HG03039 (cell line): Measurements from ENCODE around the gene THRB.

Source experiments
- ATAC-seq: cut with Tn5 transposase; IDR thresholded peaks from one replicate; pipeline ENCODE4 v1.9.1; 2021; ENCODE audit warnings: mild to moderate bottlenecking, moderate library complexity; ENCODE audit not compliant: unreplicated experiment

THRB gene

DNA sequence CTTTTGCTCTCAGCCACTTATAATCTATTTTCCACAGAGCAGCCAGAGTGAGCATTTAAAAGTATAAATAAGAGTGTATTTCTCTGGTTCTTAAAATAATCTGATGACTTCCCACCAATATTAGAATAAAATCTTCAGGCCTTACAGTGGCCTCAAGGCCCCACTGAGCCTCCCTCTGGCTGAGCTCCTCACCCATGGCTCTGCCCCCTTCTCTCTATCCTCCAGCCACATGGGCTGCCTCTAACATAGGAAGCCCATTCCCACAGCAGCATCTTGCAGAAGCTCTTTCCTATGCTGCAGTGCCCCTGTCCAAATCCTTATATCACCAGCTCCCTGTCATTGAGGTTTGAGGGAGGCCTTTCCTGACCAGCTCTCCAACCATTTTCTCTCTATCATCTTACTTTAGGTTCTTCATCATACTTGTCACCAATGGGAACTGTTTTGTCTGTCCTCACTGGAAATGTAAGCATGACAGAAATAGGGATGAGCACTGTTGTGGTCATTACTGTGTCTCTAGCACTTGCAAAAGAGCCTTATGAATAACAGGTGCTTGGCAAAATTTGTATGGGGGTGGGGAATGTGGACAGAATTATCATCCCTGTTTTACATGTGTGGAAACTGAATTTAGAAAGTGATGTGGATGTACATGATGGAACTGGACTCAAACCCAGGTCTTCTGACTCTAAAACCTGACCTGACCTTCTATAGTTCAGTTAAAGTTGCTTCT lies 299.0 kb downstream of the THRB start:
- no peak for ATAC-seq

DNA sequence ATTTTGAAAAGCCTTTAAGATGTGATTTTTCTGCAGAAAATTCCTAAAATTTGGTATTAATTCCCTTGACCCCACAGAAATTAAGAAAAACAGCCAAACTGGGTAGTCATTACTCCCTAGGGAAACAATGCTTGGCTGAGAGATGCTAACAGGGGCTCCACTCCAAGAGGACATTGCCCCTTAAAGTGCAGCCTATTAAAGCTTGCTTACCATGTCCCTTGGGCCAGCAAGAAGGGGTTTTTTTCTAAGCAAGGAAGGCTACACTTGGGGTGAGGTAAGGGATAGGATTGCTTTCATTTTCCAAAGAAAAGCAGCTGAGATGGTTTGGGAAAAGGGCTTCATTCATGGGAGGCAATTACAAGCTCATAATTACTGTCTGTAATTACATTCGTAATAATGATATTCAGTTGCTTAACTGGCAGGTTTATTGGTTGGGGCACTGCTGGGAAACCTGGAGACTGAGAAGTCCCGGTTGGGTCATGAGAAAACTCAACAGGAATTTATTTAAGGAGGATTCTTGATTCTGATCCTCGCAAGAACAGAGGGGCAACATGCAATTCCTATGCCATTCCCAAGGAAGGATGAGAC lies 302.1 kb downstream of the THRB start:
- ATAC-seq, result no peak

DNA sequence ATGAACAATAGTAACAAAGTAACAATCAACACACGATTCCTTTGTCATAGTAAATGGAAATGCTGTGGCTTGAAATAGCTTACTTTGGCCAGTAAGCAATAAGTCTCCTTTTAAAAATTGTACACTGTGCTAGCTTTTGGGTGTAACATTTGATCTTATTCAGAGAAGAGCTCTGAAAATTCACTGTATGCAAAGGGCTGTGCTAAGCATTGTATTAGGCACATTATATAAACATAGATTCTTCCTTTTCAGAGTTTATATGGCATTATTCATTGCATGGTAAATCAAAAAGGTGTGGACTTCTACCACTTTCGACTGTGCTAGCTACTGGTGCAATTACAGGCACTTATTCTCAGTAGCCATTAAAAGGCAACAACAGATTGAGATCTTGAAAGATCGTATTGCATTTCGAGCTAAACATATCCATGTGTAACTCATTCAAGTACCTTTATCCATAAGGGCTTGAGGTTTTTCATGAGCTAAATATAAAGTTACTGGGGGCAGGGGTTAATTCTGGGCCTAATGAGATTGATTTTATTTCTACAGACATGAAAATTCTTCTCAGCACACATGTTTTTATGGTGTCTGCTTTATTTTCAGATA lies 302.7 kb downstream of the THRB start:
- ATAC-seq, result no peak

DNA sequence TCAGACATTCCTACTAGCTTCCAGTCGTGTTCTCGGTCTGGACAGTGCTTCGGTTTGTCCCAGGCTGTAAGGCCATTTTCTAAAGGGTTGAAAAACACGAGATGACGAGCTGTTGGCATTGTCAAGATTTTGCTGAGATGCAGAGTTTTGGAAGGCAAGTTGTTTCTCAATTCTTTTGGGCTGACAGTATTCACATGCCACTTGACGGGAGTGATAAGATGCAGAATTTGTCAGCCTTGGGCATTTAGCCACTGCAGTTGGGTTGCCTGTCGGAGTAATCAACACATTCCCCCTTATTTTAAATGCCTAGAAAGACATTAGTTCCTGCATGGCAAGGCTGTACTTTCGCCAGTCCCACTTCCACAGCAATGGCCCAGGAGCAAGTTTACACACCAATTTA lies 304.4 kb downstream of the THRB start:
- ATAC-seq, result no peak

DNA sequence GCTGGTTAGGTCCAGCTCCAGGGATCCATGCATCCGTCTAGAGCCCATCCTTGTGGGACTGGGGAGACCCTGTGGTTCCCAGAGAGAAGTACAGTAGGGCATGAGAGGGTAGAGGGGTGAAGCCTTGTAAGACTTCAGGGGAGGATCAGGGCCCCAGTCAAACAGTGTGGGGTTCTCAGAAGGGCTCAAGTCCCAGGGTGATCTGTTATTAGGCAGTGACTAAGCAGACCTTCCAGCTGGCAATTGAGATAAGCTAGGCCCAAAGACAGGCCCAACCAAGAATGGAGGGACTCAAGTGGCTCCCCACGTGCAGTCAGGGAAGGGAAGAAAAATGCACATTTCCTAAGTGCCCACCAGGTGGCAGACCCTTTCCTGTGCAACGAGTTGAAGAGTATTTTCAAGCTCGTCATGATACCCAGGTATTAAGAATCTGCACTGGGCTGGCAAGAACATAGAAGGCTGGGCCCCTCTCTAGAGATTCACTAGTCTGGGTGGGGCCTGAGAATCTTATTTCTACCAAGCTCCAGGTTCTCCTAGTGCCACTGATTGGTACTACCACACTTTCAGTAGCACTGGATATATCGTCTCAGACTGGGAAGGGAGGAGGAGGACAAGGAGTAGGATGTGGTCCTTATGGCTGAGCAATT lies 308.8 kb downstream of the THRB start:
- ATAC-seq, result peak; percentile 75

DNA sequence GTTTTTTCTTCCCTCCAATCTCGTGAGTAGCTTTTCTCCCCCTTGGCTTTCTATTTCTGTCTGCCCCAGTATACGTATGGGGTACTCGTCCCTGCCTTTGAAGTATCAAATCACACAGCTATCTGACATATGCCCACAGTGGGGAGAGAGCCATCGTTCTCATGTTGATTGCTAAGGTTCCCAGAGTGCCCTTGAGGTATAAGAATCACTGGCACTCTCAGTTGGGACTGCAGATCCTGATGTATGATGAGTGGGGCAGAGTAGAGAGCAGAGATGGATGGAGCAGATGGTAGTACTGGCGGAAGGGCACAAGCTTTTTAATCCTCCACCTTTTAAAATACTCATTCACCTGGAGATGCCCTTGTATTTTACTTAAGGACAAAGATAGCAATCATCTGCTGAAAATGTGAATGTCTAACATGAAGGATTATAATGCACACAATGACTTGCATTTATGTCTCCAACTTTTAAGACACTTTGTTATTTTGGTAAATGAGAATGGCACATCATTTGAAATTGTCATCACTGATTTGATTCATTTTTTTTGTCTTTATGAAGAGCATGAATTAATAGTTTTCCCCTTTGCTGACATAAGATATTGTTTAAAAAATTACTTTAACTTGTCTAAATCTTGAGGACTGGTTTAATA lies 310.0 kb downstream of the THRB start:
- ATAC-seq, result no peak

DNA sequence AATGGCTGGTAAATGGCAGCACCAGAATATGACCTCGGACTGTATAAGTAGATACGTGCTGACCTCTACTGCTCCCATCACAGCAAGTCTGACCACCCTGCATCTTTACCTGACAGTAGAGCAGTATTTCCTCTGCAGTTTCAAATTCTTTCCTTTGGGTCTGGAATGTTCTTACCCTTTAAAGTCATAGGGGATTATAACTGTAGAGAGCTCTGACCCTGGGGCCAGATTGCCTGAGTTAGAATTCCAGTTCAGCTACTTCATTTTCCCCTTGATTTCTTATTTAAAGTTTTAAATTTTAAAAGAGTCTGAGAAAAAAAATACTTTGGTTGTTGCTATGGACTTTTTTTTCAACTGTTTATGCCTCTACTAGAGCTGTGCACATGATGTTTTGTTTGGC lies 311.9 kb downstream of the THRB start:
- no peak for ATAC-seq

DNA sequence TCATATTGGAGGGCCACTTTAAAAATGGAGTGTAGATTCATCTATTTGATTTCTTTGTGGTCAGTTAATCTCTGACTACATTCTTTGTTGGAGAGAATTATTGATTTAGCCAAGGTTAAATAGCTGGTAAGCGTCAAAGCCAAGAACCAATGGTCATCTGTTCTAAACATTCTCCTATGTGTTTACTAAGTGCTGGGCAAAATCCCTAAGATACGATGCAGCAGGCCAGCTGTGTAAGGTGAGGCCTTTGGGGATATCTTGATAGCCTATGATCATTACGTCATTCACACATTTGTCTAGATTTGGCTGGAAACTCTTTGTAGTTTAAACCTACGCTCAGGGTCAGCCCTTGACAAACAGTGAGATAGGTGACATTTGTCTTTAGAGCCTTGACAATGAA lies 313.4 kb downstream of the THRB start:
- ATAC-seq, result no peak

DNA sequence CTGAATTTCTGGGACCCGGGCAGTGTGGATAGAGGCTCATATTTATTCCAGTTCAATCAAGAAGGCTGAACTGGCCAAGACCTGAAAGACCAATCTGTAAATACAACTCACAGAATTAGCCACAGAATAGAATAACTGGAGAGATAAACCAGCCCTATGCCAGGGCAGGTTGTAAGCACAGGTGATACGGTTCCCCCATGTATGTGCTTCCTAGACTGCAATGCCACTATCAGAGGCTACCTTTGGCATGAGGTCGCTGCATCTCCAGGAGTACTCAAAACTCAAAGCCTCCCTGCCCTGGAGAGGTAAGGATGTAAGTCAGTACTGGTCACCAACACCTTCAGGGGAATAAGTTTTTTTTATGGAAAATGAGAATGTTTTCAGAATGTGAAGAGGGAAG lies 314.0 kb downstream of the THRB start:
- ATAC-seq, result no peak

DNA sequence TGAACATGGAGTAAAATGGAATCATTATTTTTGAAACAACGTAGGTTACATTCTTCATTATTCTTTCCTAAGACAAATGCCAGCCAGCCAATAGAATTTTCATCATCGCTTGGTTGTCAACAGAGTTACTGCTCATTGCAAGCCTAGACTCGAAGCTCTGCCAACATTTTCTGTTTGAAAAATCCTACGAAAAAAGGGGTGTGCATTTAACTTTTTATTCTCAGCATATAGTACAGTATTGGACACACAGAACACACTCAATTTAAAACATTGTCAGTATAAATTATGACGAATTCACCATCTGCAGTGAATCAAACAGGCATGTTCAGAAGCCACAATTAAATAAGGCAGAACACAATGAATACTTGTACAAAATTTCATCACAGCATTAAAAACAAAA lies 317.4 kb downstream of the THRB start:
- ATAC-seq, result no peak

DNA sequence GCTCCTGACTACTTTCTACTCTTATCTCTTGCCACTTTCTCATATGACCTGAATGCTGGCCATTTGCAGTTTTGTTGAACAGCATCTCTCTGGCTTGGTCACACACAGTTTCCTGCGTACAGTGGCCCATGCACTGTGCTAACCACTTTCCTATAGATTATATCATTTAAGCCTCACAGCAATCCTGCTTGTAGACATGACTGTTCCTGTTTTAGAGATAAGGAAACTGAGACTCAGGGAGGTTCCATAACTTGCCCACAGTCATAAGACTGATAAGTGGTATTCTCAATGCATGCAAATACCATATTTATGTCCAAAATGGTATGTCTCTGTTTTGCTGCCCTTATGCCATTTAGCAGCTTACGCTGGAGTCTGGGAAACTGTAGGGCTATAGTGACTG lies 320.0 kb downstream of the THRB start:
- no peak for ATAC-seq

DNA sequence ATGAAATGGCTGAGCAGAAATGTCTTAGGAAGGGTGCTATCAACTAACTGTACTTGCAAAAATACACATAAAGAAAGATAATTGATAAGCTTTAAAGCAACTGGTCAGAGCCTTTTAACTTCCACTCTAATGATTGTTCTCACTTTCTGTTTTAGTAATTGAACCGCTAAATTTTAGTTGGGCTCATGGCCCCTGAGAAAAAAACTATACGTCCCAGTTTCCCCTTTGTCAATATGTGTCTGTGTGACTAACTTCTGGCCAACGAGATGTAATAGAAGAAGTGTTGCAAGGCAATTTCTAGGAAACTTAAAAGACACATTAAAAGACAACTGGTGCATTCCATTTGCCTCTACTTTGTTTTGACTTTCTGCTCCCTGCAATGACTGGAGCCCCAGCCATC lies 325.7 kb downstream of the THRB start:
- ATAC-seq, result no peak

DNA sequence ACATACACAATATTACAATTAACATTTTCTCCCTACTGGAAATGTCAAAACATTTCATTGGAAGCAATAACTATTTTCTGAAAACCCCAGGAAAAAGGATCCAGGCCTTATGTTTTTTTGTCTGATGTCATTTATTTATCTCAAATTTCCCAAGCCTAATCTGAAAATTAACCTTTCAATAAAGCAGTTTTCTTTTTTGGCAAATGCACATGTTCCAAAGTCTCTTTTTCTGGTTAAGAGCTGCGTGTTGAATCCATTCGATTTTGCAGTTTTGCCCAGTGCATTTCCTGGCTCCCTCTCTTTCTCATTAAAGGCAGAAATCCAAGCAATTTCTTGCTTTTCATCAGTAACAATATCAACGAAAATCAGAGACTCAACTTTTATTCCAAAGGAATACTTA lies 327.2 kb downstream of the THRB start:
- ATAC-seq, result no peak

DNA sequence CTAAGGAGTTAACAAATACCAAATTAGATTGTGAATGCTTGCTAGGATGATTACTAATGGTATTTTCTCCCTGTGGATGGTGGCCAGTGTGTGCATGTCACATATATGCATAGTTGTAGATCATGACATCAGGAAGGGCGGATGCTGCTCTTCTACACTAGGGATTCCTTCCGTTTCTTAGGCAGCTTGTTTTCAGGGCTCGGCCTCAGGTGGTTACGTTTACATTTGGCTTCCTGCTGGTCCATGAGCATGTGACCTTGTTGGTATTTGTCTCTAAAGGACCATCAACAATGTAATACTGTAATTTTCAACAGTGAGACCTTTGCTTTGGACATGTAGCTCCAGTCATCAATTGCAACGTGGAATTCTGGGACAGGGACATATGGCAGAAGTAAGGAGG lies 328.1 kb downstream of the THRB start:
- no peak for ATAC-seq

DNA sequence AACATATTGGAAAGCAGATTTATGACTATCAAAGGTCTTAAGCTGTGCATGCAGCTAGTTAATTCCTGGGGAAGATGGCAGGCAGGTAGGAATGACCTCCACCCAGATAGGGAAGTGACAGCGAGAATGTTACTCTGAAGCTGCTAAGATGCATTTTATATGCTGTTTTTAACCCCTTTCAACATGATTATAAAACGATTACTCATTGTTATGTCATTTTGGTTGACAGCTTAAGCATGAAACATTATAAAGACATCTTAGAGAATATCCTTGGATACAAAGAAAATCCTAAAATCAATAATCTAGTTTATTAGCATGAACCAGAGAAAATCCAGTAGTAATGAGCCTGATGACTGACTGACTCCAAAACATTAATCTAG lies 329.1 kb downstream of the THRB start:
- ATAC-seq, result no peak

DNA sequence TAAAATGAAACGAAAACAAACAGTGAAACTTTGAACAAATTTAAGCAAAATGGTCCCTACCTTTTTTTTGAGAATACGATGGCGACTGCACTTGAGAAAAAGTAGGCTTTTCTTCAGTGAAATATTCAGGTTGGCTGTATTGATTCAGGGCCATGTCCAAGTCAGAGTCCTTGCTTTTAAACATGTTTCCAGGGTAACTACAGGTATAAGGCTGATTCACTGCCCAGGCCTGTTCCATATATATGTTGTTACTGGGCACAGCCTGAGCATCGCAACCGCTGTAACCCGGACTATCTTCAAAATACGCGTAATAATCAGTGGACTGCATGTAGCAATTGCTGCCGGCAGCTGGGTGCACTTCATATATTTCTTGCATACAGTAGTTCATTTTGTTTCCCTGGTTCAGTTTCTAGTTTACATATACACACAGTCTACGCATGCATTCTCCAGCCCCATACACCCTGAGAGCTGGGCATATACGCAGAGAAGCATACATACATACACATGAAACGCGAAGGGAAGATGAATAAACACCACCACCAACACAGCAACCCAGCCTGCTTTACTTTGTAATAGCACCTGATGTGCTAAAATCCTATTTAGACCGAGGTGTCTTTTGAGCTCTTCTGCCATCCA lies 329.6 kb downstream of the THRB start:
- no peak for ATAC-seq

DNA sequence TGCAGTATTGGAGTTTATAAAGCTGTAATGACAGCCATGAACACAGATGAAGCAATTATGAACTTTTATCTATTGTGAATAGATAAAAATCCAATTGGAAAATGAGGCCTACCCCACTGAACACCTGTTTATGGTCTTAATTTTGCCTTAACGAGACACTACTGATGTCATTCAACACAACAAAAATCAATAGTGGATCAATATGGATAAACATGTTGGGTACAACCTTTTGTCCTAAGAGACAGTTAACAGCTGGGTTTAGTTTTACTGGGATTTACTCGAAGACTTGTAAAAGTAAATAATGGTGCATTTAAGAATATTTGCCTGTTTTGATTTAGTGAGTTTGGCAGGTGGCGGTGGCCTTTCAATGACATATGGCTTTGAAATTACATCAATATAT lies 331.7 kb downstream of the THRB start:
- ATAC-seq, result no peak

DNA sequence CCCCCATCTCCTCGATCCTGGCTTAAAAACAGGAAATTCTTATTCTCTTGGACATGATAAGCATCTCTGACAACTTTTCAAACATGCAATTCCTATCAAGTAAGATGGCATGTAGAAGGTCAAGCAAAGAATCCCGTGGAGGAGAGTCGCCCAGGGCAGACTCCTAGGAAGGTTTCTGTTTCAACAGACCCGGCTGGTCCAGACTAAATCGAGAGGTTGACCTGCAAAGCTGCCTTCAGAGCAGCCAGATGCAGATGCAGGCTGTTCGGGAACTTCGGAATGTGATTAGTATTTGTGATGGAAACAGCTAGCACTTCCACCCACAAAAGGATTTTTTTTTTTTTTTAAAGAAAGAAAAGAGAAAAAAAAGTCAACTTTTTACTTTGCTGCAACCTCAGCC lies 332.8 kb downstream of the THRB start:
- no peak for ATAC-seq

DNA sequence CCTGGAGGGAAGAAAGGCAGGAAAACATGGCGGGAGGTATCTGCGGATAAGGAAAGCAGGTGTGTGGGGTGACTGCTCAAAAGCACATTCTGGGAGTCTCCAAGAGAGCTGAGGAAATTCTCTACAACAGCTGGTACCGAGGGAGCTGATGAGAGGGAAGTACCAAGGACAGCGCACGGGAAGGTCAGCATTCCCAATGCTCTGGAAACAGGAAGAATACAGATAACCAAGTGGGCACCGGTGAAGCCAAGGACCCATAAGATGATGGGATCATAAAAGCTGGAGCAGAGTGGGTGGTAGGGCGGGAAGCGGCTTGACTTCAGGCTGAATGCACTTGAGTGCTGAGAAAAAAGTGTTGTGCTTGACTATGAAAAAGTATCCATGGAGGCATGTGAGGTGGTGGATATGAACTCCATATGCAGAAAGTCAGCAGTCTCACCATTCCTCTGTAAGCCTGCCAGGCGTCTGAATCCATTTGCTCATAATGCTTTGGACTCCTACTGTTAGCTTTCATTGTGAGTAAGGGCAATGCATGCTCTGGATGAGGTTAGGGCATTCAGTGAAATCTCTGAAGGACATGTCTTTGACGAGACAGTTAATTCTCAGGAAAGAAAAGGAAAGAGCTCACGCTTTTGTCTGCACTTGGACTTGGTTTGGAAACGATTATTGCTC lies 334.1 kb downstream of the THRB start:
- ATAC-seq, result no peak

DNA sequence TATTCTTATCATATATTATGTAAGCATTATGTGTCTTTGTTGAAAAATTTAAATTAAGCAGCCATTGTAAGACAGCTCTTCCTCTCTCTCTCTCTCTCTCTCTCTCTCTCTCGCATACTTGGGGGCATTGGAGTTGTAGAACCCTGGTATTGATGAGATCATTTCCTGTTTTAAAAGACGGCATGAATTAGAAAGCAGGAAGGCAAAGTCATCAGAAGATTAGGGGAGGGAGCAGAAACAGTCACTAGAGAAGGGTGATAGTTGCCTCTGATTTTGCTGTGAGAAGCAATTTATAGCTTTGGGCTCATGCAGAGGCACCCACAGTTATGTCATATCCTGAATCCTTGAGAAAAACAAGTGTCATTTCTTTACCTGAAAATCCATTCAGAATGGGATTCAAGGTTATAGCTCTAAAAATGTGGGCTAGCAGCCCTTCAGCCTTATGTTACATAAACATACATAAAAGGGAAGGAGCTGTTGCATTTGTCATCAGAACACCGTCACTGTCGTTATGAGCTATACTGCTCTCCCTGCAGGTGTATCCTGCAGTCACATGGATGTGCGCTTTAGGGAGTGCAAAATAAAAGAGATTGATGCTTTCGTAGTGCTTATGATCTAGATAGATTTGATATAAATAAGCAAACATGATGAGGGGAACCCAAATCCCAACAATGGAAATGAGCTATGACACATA lies 335.7 kb downstream of the THRB start:
- no peak for ATAC-seq
